NCI-H2227 (cell line): ENCODE results near the gene ANO4.

ENCODE experiments used
- DNase-seq: peaks from one replicate; lab custom pipeline; 2025; ENCODE audit not compliant: unreplicated experiment; lab: John Stamatoyannopoulos, UW

Gene ANO4

GRCh38 chr12:100942984-100943749 lies 148.6 kb downstream of the ANO4 start:
- no peak for DNase-seq

DNA sequence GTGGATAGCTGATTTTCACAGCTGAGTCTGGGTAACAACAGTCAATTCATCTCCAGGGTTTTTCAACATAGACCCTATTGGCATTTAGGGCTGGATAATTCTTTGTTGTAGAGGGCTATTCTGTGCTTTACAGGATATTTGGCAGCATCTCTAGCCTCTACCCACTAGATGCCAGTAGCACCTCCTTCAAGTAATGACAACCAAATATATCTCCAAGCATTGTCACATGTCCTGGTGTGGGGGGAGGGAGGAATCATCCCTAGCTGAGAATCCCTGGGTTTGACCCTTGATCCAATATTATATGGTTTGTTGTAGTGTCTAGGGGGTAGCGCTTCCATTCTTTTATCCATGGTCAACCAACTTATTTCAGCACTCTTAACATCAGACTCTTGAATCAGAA lies 157.2 kb downstream of the ANO4 start:
- DNase-seq: peak; percentile 33

GRCh38 chr12:100953217-100953616 lies 158.6 kb downstream of the ANO4 start:
- no peak for DNase-seq

GRCh38 chr12:100953677-100954076 lies 159.1 kb downstream of the ANO4 start:
- DNase-seq: no peak

GRCh38 chr12:100954118-100954517 lies 159.5 kb downstream of the ANO4 start:
- DNase-seq: no peak

DNA sequence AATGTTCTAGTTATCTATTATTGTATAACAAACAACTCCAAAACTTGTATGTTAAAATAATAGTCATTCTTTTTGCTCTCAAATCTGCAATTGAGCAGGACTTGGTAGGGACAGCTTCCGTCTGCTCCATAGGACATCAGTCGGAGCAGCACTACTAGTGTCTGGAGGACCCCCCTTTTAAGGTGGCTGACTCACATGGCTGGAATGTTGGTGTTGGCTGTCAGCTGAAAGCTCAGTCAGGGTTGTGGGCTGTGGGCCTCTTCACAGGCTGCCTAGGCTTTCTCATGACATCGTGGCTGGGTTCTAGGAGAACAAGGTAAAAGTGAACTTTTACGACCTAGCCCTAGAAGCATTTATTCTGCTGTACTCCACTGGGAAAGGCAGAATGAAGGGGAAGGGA lies 160.6 kb downstream of the ANO4 start:
- DNase-seq: no peak

DNA sequence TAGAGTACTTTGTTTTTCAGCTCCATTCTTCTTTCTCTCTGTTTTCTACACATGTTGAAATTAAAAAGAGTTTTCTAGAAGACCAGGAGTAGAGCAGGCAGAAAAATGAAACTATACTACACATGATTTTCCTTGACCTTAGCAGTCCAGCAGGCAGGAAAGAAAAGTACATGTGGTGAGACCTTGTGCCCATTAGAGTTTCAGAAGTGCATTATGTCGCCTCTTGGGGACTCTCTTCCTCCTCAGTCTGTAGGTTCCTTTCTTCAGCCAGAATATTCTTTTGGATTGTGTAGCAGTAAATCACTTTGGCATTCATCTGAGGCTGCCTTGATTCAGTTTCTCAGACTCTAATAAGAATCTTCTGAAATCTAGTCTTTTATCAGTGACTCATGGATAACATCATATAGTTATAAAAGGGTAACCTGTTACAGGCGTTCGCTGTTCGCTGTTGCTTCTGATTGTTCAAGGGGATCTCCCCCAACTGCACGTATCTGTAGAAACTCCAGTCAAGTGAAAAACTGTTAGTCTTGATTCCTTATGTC lies 161.8 kb downstream of the ANO4 start:
- DNase-seq: no peak

DNA sequence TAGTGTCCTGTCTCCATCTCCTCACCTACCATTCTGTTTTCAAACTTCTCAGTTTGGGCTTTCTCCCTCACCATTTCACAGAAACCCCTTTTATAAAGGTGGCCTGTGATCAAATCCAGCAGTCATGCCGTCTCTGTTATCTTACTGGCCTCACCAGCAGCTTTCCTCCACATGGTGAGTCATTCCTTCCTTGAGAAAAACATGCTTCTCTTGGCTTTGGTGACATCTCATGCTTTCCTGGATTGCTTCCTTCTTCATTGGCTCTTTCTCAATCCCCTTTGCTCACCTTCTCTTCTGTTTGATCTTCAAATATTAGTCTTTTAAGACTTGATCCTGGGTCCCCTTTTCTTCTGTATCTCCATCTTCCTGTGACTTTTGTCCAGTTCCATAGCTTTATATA lies 164.9 kb downstream of the ANO4 start:
- no peak for DNase-seq

DNA sequence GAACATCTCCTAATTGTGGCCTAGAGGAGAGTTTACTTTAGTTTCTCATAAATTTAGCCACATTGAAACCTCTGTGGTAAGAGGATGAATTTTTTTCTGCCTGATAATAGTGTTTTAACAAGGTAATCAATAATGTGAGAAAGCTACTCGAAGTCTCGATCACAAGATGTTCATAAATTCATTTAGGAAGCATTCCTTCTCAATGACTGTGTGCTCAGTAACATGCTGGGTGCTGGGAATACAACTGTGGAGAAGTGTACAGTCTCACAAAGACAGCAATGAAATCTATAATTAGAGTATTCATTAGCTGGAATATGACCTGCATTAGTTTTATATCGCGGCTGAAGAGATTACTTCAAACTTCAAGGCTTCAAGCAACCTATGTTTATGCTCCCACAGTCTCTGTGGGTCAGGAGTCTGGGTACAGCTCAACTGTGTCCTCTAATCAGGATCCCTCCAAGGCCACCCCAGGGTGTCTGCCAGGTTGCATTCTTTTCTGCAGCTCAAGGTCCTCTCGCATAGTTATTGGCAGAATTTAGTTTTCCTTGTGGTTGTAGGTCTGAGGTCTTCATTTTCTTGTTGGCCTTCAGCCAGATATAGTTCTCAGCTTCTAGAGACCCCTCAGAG lies 167.6 kb downstream of the ANO4 start:
- no peak for DNase-seq

DNA sequence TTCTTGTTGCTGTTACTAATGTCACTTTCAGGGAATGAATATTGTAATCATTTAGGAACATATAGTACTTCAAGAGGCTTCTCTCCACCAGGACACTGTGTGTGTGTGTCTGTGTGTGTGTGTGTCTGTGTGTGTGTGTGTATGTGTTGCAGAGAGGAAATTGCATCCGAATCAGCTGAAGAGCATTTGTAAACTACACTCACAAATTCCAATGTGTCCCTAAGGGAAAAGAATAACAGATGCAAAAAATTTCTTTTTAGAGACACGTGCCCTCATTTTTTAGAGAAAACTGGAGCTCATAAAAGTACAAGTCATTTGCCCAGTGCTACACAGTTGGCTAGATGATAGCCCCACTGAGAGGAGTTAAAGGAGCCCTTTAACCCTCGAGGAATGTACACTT lies 168.8 kb downstream of the ANO4 start:
- DNase-seq: no peak

GRCh38 chr12:100964028-100964427 lies 169.5 kb downstream of the ANO4 start:
- no peak for DNase-seq

GRCh38 chr12:100967189-100967588 lies 172.6 kb downstream of the ANO4 start:
- peak; percentile 9 for DNase-seq

- DNase-seq: no peak
Observed at GRCh38 chr12:100970894-100971293, 176.3 kb downstream of the ANO4 start.

DNA sequence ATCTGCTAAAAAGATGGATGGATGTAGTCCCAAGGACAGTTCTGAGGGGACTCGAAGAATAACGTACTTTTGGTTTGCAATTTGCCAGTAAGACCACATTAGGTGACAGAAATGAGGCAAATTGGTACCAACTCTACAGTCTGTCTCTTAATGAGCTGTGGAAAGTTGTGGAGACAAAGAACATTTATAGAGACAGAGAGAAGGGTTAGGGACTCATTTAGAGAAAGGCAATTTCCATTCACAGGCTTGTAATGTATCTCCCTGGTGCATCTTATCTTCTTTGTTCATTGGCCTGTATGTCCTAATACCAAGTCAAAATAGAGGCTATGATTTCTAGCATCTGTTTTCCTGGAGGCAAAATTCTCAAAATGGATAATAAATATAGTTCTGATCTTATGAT lies 177.5 kb downstream of the ANO4 start:
- no peak for DNase-seq

DNA sequence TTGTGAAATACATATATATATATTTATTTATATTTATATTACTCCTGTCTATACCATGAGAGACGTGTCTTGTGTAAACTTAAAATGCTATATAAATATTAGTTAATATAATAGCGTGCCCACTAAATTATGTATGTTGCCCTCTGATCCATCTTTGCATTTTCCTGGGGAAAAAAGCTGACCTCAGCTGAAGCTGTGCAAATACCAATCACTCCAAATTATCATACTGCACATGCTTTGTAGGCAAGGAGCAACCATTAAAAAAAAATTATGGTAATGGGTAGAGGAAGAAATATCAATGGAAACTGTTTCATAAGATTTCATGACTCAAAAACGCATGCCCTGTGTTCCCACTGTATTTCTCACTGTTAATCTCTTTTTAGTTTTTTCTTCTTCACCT lies 179.8 kb downstream of the ANO4 start:
- no peak for DNase-seq

GRCh38 chr12:100974747-100975146 lies 180.2 kb downstream of the ANO4 start:
- DNase-seq: no peak

DNA sequence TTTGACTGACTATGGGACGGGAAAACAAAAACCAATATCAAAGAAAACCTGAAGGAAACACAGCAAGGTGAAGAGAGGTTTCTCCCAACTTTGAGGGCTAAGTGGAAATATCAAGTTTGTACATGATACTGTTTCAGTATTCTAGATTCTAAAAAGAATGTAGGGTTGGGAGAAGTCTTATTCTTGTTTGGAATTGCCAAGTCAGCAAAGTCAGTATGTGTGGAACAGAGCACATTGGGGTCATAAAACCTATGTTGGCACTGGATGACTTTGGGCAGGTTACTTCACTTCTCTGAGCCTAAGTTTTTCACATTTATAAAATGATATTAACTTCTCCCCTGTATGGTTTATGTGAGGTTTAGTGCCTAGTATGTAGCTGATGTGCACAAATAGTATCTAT lies 182.2 kb downstream of the ANO4 start:
- DNase-seq: no peak

GRCh38 chr12:100980856-100981255 lies 186.3 kb downstream of the ANO4 start:
- no peak for DNase-seq

- no peak for DNase-seq
Observed at GRCh38 chr12:100982511-100983183, 188.1 kb downstream of the ANO4 start.

DNA sequence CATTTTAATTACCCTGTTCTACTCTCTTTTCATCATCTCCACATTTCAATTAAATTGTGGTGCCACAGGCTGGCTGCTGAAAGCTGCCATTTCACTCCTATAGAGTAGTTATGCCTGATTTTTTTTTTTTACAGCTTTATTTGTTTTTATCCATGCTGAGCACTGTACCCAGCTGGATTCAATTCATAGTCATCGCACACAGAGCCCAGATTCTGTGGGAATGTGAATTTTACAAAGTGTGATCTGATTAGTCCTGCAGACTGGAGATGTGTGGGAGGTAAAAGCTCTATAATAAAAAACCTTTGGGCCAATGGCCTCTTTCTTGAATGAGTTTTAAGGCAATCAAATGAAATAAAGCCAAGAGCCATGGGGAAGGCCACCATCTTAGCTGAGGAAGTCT lies 190.2 kb downstream of the ANO4 start:
- DNase-seq: no peak

DNA sequence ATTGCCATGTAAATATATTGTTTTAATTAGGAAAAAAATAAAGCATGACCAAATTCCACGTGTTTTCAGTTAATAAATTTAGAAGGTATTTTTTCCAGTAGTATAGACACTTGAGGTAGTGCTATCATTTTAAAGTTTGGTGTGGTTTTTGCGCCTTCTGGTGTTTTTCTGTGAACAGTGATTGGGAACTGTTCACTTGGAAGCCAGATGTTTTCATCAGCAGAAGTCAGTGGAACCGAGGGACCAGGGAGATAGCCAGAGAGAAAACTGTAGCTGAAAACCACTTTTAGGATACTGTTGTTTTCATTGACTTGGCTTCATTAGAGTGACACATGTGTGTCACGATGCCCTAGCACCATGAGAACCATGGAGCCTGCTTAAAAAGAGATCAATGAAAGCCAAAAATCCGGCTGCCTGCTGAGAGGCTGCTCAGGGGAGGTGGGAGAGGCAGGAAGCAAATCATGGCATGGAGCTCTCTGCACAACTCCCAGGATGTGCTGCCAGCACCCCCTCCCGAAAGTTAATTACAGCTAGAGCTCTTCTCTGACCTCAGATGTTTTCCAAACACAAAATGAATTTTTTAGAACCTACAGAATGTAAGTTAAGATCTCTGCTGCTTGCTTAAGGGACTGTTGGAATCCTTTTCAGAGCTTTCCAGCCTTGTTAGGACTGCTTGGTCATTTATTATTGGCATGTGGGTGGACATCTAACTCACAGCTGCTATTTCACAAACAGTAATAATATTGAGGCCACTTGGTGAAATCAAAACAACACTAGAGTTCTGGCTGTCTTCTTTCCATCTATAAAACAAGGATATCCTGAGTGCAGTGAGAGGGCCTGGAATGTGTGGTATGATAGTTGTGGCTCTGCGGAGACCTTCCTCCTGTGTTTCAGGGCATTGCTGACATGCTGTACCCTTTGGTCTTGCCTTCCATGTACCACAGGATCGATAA lies 192.3 kb downstream of the ANO4 start:
- no peak for DNase-seq
